Retina (tissue), 1 donor: ENCODE data around the gene CCL26.
"Not testable (repeated sequence)": the region's sequence is repeated elsewhere in the genome, so short reads cannot be mapped to it uniquely, and the experiment has no call there.

ENCODE experiments used
- DNase-seq: peaks from one replicate; pipeline ENCODE4 v3.0.0-alpha.2; 2016

The CCL26 gene

DNA sequence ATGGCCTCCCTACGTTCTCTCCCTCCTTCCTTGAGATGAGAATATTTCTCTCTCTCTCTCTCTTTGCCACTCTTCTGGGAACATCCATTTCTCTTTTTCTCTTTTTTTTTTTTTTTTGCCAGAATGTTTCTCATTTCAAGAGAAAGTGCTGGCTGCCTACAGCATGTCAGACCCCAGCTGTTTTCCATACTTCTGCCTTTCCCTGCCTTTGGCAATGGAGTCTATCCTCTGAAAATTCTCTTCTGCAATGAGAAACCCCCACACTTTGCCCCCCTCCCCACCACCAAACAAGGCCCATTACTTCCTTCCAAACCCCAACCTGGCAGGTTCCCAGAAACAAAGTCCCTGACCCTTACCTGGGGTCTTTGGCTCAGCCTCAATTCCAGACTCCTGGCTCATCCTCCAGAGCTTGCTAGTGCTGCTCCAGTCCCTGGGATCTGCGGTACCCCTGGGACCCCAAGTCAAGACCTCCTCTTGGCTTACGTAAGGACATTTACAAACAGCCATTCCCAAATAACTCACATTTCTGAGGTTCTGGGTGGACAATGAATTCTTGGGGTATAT lies 17.4 kb upstream of the CCL26 start:
- no peak for DNase-seq

DNA sequence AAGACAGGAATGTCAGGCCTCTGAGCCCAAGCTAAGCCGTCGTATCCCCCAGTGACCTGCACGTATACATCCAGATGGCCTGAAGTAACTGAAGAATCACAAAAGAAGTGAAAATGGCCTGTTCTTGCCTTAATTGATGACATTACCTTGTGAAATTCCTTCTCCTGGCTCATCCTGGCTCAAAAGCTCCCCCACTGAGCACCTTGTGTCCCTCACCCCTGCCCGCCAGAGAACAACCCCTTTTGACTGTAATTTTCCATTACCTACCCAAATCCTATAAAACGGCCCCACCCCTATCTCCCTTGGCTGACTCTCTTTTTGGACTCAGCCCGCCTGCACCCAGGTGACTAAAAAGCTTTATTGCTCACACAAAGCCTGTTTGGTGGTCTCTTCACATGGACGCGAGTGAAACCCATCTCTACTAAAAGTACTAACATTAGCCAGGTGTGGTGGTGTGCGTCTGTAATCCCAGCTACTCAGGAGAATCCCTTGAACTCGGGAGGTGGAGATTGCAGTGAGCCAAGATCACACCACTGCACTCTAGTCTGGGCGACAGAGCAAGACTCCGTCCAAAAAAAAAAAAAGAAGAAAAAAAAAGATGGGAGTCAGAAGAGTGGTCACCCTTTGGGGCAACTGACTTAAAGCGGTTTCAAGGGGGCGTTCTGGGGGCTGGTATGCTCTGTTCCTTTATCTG lies 16.3 kb upstream of the CCL26 start:
- not testable (repeated sequence) for DNase-seq

DNA sequence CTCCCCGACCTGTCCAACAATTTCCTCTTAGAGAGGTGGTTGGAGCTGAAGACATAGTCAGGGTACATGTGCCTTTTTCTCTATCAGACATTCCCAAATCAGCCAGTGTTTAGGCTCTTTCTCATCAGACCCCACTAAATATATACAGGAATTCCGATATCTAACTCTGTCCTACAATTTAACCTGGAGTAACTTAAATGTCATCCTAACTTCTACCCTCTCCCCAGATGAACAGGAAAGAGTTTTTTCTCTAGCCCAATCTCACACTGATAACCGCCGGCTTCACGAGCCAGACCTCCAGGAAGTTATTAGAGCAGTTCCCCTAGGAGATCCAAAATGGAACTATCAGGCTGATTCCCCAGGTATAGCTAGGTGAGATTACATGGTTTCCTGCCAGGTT lies 11.0 kb upstream of the CCL26 start:
- DNase-seq, result not testable (repeated sequence)

- DNase-seq, result not testable (repeated sequence)
These were observed 8.7 kb upstream of the CCL26 start for GRCh38 chr7:75780647-75781273.

- DNase-seq, result not testable (repeated sequence)
These were observed 7.5 kb upstream of the CCL26 start for GRCh38 chr7:75779516-75779915.

DNA sequence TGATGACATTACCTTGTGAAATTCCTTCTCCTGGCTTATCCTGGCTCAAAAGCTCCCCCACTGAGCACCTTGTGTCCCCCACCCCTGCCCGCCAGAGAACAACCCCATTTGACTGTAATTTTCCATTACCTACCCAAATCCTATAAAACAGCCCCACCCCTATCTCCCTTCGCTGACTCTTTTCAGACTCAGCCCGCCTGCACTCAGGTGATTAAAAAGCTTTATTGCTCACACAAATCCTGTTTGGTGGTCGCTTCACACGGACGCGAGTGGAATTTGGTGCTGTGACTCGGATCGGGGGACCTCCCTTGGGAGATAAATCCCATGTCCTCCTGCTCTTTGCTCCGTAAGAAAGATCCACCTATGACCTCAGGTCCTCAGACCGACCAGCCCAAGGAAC lies 7.0 kb upstream of the CCL26 start:
- not testable (repeated sequence) for DNase-seq

DNA sequence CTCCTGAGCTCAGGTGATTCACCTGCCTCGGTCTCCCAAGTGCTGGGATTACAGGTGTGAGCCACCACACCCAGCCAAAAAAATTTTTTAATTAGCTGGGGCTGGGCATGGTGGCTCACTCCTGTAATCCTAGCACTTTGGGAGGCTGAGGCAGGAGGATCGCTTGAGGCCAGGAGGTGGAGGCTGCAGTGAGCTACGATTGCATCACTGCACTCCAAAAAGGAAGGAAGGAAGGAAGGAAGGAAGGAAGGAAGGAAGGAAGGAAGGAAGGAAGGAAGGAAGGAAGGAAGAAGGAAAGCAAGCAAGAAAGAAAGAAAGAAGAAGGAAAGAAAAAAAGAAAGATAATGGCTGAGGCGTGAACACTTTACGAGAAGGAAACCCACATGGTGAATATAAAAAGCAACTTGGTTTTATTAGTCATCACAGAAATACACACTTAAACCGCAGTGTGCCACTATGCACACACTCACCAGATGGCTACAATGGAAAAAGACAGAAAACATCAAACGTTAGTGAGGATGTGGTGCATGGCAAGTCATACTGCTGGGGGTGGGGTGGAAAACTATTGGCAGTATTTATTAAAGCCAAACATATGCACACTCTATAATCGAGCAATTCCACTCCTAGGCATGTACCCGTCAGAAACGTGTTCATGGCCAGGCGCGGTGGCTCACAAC lies 4.4 kb upstream of the CCL26 start:
- no peak for DNase-seq

DNA sequence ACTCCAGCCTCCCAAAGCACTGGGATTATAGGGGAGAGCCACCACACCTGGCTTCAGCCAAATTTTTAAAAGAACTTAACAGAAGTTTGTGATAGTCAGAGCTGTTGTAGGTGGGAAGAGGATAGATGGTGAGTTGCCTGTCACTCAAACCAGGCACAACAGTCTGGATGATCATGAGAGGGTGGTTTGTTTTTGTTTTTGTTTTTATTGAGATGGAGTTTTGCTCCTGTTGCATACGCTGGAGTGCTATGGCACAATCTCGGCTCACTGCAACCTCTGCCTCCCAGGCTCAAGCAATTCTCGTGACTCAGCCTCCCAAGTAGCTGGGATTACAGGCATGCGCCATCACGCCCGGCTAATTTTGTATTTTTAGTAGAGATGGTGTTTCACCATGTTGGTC lies 1.9 kb upstream of the CCL26 start:
- not testable (repeated sequence) for DNase-seq

DNA sequence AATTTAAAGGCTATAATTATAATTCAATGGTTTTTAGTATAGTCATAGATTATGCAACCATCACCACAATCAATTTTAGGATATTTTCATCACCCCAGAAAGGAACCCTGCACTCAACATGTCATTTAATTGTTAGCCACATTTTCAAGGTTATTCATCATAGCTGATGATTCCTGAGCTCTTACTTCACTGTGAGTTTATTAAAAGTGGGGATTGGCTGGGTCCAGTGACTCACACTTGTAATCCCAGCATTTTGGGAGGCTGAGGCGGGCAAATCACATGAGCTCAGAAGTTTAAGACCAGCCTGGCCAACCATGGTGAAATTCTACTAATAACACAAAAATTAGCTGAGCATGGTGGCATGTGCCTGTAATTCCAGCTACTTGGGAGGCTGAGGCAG lies 787 bp downstream of the CCL26 start:
- no peak for DNase-seq

- DNase-seq, result peak; percentile 37
These were observed 9.6 kb downstream of the CCL26 start for GRCh38 chr7:75762350-75762917.

DNA sequence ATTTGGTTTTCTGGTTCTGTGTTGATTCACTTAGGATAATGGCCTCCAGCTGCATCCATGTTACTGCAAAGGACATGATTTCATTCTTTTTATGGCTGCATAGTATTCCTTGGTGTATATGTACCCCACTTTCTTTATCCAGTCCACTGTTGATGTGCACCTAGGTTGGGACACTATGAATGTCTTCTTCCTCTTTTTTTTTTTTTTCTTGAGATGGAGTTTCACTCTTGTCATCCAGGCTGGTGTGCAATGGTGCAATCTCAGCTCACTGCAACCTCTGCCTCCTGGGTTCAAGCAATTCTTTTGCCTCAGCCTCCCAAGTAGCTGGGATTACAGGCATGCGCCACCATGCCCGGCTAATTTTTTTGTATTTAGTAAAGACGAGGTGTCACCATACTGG lies 10.2 kb downstream of the CCL26 start:
- not testable (repeated sequence) for DNase-seq

DNA sequence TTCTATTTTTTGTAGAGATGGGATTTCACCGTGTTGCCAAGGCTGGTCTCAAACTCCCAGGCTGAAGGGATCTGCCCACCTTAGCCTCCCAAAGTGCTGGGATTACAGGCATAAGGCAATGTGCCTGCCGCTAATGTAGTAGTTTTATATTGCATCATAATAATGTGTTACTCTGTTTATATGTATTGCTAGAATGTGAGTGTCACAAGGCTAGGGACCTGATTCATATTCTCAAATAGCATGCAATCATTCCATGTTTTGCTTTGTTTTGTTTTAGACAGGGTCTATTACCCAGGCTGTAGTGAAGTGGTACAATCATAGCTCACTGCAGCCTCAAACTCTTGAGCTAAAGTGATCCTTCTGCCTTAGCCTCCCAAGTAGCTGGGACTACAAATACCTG lies 13.5 kb downstream of the CCL26 start:
- DNase-seq, result no peak

DNA sequence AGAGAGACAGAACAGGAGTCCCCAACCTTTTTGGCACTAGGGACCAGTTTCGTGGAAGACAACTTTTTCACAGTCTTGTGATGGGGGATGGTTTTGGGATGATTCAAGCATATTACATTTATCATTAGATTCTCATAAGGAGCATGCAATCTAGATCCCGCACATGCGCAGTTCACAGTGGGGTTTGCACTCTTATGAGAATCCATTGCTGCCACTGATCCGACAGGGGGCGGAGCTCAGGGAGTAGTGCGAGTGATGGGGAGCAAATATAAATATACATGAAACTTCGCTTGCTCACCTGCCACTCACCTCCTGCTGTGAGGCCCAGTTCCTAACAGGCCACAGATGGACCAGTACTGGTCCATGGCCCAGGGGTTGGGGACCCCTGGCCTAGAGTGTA lies 14.2 kb downstream of the CCL26 start:
- DNase-seq, result no peak

GRCh38 chr7:75756991-75757676 lies 14.9 kb downstream of the CCL26 start:
- DNase-seq, result no peak

DNA sequence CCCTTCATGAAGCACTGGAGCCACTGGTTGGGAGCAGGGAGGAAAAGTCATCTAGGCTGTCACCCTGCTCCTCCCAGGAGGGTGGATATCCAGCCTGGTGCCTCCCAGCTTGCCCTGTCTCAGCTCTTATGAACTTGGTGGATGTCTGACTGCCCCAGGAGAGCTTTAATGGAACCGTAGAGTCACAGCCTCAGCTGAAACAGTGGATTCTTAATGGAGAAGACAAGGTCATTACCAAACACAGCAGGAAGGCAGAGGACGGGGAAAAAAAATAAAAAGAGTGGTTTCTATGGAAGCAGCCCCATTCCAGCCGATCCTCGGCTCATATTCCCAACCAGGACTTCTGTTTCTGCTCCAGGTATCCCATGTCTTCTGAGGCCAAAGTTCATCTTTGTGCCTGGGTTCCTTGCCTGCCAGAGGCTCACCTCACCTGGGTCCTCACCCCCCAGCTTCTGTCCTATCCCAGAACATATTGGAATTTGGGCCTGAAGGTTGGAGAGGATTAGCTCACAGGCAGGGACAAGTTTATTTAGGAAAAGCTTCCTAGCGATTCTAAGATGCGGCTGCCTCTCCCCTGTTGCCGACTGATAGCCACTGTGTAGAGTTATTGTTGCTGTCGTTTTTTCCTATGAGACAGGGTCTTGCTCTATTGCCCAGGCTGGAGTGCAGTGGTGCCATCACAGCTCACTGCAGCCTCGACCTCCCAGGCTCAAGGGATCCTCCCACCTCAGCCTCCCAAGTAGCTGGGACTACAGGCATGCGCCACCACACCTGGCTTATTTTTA lies 15.6 kb downstream of the CCL26 start:
- DNase-seq, result peak; percentile 74

DNA sequence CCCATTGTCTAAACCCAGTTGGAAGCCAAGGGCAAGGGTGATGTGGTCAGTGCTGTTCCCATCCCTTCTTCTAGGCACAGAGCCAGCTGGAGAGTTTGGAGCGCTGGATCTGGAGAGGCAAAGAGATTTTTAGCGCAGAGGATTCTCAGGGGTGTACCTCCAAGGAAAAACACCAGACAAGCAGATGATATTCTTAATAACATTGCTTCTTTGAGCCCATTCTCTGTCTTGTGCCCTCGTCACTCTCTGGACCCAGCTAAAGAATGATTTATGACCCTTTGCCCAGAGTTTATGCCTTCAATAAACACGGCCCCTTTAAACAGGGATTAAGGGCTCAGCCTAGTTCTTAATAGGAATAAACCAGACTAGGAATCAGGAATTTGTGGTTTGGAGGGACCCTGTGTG lies 28.6 kb downstream of the CCL26 start:
- no peak for DNase-seq

GRCh38 chr7:75740846-75741497 lies 31.0 kb downstream of the CCL26 start:
- no peak for DNase-seq

- DNase-seq, result no peak
These were observed 32.0 kb downstream of the CCL26 start for GRCh38 chr7:75739796-75740672.

DNA sequence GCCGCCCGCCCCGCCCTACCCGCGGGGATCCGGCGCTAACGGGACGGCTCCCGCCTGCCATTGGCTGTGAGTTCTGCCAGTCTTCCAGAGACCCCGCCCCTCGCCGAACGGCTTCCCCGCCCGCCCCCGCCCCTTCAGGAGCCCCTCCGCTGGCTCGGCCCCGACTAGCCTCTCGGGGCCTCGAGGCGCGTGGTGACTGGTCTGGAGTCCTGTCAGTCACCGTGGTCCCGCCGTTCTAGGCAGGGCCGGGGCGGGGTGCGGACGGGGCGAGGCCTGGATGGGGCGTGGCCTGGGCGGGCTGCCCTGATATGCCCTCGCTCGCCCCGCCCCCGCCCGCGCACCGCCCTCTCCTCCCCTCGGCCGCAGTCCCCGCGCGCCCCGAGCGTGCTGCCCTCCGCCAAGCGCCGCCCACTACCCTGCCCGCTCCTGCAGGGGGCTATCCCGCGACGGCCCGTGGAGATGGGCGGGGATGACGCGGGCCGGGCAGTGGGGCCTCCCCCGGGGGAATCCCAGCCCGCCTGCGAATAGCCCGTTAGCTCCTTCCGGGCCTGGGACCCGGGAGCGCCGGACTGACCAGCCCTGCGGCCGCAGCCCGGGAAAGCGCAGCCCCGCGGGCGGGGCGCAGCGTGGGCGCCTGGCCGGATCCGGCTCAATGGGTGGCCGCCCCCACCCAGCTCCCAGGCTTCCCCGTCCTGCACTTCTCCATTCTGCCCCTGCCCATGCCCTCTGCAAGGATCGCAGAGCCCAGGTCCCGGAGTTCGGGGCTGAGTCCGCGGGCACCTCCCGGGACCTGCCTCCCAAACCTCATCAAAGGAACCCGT lies 32.8 kb downstream of the CCL26 start:
- DNase-seq, result peak; percentile 92

DNA sequence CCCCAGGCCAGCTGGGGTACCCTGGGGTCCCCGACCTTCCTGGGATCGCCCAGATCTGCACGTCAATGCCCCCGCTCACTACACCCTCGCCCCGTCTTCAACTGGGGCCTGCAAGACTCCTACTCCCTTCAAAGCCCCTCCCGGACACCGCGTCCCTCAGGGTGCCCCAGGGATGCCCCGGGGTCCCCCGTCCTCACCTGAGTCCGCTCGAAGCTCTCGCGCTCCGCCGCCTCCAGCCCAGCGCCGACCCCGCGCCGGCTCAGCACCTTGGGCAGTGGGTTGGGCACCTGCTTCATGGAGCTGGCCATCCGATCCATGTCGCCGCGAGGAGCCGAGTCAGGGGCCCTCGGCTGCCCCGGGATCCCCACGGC lies 33.4 kb downstream of the CCL26 start, which contains the start of gene HIP1:
HIP1 (minus strand) TSS at position 338 of the 371 bp plus-strand sequence; CDS start at position 317, 21 bp downstream.
- no peak for DNase-seq
